ENCODE data around the gene SERPINA4.
"Not testable (repeated sequence)": the region's sequence is repeated elsewhere in the genome, so short reads cannot be mapped to it uniquely, and the experiment has no call there.

The SERPINA4 gene

DNA sequence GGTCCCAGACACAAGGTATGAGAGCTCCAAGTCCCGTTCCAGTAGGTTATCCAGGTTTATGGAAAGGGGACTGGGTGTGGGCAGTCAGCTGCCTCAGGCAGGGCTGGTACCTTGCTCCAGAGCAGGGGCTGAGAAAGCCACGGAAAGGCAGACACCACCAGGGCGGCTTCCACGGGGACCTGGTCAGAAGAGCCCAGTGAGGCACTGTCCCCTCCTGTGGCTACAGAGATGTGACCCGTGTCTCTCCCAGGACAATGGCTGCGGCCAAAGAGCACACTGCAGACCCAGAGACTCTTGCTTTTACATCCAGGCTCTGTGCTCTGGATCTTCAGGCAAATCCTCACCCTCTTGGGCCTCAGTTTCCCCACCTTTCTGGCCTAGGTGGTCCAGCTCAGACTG, 8.8 kb downstream of the SERPINA4 start:
- DNase-seq: no peak

DNA sequence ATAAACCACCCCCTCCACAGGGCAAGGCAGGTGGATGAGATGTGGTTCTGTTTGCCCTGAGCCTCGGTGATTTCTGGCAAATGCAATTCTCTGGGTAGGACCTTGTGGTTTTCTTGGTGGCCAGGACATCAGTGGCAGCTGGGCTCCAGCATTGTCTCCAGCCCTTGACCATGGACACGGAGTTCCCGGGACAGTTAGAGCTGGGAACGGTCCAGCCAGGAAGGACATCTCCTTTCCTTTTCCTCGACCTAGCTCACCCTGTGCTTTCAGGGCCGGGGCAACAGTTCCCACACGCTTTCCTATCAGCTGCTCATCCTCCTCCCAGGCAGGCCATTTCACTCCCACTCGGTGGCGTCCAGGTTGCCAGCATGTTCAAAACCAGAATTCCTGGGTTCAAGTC, 9.2 kb downstream of the SERPINA4 start:
- DNase-seq: no peak

DNA sequence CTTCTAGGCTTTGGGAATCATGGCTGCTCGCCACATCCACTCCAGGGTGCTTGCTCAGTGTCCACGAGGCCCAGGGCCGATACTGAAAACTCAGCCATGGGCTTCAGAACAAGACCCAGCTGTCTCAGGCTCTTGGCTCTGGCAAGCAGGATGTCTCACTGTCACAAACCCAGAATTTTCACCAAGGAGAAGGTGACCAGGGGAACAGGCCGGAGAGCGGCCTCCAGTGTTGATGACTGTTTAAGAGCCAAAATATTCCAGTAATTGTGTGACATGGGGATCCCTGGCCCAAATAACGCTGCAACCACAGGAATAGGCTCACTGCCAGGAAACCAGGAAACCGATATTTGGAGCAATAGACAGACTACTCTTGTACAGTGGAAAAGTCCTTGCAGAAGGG, 10.2 kb downstream of the SERPINA4 start:
- no peak for DNase-seq

- no peak for DNase-seq
Observed at GRCh38 chr14:94571950-94572349, 10.7 kb downstream of the SERPINA4 start.

GRCh38 chr14:94572637-94573303, 11.5 kb downstream of the SERPINA4 start:
- DNase-seq: no peak

DNA sequence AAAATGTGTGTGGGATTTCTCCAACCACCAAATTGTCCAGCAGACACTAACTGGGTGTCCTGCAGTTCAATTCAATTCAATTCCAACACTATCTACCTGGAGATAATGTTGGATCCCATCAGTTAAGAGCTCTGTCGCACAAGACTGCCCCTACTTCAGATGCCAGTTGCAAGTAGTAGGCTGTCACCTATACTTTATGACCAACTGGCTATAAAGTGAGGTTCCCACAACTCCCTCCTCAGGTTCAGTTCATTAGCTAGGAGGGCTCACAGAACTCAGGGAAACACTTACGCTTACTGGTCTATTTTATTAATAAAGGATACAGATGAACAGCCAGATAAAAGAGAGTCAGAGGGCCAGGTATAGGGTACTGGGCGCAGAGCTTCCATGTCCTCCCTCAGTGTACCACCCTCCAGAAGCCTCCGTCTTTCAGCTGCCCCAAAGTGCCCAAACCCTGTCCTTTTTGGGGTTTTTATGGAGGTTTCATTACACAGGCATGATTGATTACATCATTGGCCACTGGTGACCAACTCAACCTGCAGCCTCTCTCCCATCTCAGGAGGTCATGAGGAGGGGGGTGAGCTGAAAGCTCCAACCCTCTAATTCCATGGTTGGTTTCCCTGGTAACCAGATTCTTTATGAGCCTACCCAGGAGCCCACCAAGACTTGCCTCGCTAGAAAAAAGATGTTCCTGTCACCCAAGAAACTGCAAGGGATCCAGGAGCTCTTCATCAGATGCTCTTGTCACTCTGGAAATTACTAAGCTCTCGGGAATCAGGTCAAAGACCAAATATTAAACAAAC, 12.4 kb downstream of the SERPINA4 start:
- no peak for DNase-seq

- no peak for DNase-seq
Observed at GRCh38 chr14:94574336-94574735, 13.1 kb downstream of the SERPINA4 start.

DNA sequence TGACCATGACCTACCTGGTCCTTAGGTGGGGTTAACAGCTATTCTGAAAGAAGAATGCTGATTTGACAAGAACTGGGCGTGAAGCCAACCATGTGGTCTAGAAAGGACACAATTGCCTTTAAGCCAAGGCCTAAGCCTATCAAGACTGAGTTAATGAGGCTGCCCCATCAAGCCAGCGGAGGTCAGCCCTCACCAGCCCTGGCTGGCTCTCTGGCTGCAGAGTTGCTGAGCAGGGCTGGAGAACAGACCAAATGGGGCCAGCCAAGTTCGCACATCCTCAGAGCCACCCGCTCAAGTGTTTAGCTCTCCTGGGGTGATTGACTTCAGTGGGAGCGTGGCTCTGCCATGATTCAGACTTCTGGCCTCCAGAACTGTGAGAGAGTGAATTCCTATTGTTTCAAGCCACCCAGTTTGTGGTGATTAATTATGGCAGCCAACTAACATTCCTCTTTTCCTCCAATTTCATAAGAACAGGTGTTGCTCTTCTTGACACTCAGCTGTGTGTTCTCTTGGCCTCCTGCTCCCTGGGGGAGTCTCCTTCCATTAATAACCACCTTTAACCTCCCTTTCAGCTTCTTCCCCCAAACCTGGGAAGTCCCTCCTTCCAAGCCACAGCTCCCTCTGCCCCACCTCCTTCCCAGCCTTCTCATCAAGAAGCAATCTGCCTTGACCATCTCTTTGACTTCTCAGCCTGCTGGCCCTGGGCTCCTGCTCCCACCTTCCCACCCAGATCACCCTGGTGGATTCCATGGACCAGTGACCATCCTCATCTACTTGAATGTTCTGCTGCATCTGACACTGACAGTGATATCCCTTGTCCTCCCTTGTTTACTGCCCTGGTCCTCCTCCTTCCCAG, 14.7 kb downstream of the SERPINA4 start:
- no peak for DNase-seq

GRCh38 chr14:94577472-94577871, 16.2 kb downstream of the SERPINA4 start:
- DNase-seq: not testable (repeated sequence)

DNA sequence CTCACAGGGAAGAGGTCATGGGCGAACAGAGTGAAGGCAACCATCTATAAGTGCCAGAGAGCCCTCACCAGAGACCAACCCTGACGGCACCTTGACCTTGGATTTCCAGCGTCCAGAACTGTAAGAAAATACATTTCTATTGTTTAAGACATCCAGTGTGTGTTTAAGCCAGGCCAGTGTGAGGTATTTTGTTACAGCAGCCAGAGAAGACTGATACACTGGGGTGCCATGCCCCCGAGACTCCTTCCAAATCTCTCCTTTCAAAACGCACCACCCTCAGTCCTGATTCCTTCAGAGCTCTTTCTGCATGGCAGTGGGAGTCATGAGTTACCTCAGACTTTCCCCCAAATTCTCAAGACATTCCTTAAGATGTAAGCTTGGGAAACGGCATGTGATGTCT, 17.5 kb downstream of the SERPINA4 start:
- DNase-seq: no peak

DNA sequence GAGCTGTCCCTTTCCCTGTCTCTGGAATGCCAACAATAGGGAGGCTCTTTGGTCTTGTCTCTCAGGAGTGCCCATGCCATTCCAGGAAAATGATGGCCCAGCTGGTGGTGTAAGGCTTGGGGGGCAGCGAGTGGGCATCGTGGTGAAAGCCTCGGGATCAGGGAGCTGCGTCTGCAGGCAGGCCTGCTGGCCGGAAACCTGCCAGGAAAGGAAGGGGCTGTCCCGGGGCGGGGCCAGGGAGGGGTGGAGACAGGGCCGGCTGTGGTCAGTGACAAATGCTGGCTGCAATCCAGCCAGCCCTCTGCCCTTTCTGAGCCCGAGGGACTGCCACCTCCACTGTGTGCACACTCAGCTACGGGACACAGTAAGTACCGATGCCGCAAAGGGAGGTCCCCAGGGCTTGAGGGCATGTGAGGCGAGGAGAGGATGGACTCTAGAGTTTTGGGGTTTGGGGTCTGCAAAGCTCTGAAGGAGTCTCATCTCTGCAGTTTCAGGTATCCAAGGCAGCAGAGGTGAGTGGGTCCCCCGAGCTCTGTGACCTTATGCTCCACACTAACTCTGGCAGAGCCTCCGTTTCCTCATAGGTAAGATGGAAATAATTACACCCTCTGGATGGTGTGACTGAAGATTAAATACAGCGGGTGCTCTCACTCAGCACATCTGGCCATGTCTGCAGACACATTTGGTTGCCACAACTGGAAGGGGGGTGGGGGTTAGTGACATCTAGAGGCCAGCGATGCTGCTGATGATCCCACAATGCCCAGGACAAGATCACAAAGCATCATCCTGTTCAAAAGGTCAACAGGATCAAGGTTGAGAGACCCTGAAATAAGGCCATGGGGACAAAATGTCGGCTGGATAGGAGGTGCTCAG, 20.1 kb downstream of the SERPINA4 start, which contains the start of gene SERPINA5:
Gene SERPINA5 (plus strand): TSS at position 300 of the 873 bp plus-strand sequence. CDS start 5,937 bp downstream, outside the sequence.
- DNase-seq: no peak

- no peak for DNase-seq
Observed at GRCh38 chr14:94582199-94582750, 21.0 kb downstream of the SERPINA4 start.

- DNase-seq: no peak
Observed at GRCh38 chr14:94582851-94583250, 21.6 kb downstream of the SERPINA4 start.

GRCh38 chr14:94583557-94583956, 22.3 kb downstream of the SERPINA4 start:
- no peak for DNase-seq

DNA sequence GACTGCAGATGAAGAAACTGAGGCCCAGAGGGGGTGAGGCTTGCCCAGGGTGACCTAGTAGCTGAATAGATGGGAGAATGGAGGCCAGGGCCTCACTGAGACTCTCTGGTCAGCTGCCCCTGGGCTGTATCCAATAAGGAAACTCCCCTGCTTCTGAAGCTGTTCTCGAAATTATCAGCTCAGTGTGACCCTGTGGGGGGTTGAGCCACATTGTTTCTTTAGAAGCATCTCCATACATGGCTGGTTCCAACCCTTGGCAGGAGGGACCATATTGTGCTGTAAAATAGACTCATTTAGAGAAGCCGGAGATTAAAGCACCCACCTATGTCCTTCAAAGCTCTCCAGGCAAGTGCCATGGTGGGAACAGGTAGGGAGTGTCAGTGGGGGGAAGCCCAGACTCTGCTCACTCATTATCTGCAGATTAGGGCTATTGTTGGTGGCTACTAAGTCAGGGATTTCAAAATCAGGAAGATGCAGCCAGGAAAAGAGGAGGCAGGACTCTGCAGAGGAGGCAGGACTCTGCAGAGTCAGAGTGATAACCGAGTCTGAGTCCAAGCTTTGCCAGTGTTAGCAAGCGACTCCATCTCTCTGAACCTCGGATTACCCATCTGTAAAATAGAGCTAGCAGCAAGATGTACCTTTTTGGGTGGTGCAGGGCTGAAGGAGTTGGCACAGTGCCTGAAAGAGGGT, 23.5 kb downstream of the SERPINA4 start:
- DNase-seq: no peak

DNA sequence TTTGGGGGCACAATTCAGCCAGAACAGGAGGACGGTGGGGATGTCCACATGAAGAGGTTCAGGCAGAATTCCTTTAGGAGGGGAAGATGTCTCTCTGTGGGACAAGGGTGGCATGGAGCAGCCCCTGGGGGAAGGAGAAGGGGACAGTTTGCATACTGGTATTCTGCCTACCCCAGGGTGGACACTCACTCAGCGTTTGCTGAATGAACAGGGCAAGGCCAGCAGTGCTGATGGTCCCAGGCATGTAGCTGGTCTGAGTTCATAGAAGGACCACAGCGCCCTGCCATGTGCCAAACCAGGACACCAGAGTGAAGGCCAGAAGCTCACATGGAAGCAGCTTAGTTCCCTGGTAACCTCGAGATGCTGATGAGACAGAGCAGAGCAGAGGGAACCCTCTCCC, 25.4 kb downstream of the SERPINA4 start:
- DNase-seq: no peak

DNA sequence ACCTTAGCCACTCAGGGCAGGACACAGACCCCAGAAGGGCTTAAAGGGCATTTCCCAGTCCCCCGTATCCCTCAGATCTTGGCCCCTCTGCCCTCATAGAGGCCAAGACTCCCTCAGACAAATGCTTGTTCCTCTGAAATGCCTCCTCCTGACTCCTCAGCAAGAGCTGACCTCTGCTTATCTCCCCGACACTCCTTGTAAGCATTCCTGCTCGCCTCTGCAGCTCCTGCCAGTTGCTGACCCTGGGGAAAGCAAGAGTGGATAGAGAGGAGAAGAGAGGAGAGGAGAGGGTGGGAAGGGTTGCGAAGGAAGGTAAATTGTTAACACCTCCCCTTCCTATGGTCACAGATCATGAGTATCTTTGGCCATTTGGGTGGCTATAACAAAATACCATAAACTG, 27.1 kb downstream of the SERPINA4 start:
- no peak for DNase-seq

DNA sequence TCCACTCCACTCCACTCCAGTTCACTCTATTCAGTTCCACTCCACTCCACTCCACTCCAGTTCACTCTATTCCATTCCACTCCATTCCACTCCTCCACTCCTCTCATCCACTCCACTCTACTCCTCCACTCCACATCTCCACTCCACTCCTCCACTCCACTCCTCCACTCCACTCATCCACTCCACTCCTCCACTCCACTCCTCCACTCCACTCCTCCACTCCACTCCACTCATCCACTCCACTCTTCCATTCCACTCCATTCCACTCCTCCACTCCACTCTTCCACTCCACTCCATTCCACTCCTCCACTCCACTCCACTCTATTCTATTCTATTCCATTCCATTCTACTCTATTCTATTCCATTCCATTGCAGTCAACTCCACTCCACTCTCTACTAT, 29.8 kb downstream of the SERPINA4 start:
- DNase-seq: no peak

DNA sequence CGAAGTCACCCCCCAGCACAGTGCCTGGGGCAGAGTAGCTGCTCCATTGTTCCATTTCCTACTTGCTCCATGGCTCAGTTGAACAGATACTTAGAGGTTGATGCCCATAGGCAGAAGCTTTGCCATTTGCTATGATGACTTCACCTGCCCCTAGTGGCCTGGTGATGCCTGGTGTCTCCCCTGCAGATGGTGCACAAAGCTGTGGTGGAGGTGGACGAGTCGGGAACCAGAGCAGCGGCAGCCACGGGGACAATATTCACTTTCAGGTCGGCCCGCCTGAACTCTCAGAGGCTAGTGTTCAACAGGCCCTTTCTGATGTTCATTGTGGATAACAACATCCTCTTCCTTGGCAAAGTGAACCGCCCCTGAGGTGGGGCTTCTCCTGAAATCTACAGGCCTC, 30.6 kb downstream of the SERPINA4 start:
- DNase-seq: no peak

GRCh38 chr14:94592457-94592856, 31.2 kb downstream of the SERPINA4 start:
- DNase-seq: no peak

DNA sequence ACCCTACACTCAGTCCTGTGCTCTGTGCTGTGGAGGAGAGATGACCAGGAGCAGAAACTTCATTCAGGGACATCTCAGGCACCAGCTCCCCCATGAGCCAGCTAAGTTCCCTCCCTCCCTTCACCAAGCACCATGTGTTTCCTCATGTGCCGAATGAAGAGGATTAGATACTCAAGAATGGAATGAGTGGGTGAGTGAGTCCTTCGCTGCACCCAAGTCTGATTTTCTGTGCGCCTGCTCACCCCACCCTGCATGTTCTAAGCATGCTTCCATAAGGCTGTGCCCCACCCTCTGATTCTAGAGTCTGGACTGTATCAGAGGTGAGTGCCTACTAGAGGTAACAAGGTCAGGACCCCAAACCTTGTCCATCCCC, 32.1 kb downstream of the SERPINA4 start:
- DNase-seq: no peak
